ENCODE measurements around the gene TMX3. TPM values are rescaled to one million over a fixed set of nuclear protein-coding genes. Genes with fewer than 3 reads are reported as not detected.

TMX3 gene
- total and polyA plus RNA-seq, 12 donors: 17.8 to 46.6 (median 30.1) TPM

DNA sequence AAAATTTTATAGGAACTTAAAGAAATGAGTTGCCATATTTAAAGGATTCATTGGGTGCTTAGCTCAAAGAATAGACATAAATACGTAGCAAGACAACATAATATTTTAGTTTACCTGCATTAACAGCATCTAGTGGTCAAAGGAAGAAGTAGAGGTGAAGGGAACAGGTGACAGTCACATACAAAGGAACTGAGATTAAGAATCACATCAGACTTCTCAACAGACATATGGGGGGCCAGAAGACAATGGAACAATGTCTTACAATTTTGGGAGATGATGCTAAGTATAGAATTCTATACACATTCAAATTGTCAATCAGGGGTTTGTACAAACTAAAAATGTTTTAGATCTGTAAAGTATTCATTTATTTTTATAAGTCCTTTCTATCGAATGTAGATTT lies 44.4 kb upstream of the TMX3 start:
- Histone ChIP-seq H3K9me3 (replicated peaks in 1 of 3) (no peaks in the 10 kb centered on the region), H3K27ac (no peak overlapping the region), H3K4me3 (no peak overlapping the region), H3K36me3 (replicated peaks in 1 of 2) (no peaks in the 10 kb centered on the region), H3K27me3 (no peaks in the 10 kb centered on the region), H3K4me1 (replicated peaks in 1 of 2) (no peaks in the 10 kb centered on the region)
- no peak for TF ChIP-seq POLR2A (IDR thresholded peaks at IDR 0.05)
- TF ChIP-seq, protein P1, sequence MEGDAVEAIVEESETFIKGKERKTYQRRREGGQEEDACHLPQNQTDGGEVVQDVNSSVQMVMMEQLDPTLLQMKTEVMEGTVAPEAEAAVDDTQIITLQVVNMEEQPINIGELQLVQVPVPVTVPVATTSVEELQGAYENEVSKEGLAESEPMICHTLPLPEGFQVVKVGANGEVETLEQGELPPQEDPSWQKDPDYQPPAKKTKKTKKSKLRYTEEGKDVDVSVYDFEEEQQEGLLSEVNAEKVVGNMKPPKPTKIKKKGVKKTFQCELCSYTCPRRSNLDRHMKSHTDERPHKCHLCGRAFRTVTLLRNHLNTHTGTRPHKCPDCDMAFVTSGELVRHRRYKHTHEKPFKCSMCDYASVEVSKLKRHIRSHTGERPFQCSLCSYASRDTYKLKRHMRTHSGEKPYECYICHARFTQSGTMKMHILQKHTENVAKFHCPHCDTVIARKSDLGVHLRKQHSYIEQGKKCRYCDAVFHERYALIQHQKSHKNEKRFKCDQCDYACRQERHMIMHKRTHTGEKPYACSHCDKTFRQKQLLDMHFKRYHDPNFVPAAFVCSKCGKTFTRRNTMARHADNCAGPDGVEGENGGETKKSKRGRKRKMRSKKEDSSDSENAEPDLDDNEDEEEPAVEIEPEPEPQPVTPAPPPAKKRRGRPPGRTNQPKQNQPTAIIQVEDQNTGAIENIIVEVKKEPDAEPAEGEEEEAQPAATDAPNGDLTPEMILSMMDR (IDR thresholded peaks at IDR 0.05): no peak
- WGBS, 4 donors: 77 to 86% (median 83%) methylated on average over 2 of the region's 2 CpGs
- no peak for DNase-seq
- intact Hi-C loops (cut with DNase I): no loop called here

DNA sequence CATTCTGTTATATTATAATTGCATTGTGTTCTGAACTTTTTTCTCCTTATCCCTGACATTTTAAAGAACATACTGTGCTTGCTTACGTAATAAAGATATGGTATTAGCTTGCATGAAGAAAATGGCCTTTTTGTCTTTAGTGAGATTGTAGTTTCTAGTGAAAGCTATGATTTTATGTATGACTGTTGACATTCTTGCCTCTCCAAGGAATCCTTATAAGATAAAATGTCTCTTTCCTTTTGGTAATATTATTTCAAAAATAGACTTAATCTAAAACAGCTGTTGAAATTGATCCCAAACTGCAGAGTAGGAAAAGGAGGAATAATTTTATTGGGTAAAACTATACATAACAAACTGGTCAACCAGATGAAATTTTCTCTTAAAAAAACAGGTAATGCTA lies 42.2 kb upstream of the TMX3 start:
- no peak overlapping the region for H3K27ac ChIP-seq
- WGBS, 4 donors: 52 to 73% (median 60%) methylated on average over 1 of the region's 1 CpG
- H3K27me3 ChIP-seq: no peaks in the 10 kb centered on the region
- intact Hi-C loops (cut with DNase I): no loop called here
- TF ChIP-seq POLR2A (IDR thresholded peaks at IDR 0.05): no peak
- H3K36me3 ChIP-seq (replicated peaks in 1 of 2): no peaks in the 10 kb centered on the region
- H3K9me3 ChIP-seq (replicated peaks in 1 of 3): no peaks in the 10 kb centered on the region
- no peaks in the 10 kb centered on the region for H3K4me1 ChIP-seq (replicated peaks in 1 of 2)
- DNase-seq: no peak
- no peak overlapping the region for H3K4me3 ChIP-seq

DNA sequence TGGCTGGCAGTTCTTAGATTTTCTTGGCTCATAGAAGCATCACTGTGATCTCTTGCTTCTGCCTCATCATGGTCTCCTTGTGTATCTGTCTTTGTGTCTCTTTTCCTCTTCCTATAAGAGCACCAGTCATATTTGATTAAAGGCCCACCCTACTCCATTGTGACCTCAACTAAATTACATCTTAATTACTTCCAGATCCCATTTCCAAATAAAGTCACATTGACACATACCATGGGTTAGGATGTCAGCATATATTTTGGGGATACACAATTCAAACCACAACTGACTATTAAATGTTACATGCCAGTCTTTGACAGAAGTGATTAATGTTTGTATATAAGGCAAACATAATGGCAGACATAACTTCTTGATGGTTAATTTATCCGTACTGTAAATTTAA lies 27.3 kb upstream of the TMX3 start:
- Histone ChIP-seq H3K27ac (no peak overlapping the region), H3K4me3 (no peak overlapping the region), H3K27me3 (no peaks in the 10 kb centered on the region), H3K9me3 (replicated peaks in 1 of 3) (no peaks in the 10 kb centered on the region), H3K36me3 (replicated peaks in 1 of 2) (no peaks in the 10 kb centered on the region), H3K4me1 (replicated peaks in 1 of 2) (no peaks in the 10 kb centered on the region)
- intact Hi-C loops (cut with DNase I): no loop called here
- WGBS, 4 donors: 72 to 83% (median 76%) methylated on average over 1 of the region's 1 CpG
- TF ChIP-seq, protein P1 (IDR thresholded peaks at IDR 0.05): no peak
- TF ChIP-seq POLR2A (IDR thresholded peaks at IDR 0.05): no peak
- DNase-seq: no peak

DNA sequence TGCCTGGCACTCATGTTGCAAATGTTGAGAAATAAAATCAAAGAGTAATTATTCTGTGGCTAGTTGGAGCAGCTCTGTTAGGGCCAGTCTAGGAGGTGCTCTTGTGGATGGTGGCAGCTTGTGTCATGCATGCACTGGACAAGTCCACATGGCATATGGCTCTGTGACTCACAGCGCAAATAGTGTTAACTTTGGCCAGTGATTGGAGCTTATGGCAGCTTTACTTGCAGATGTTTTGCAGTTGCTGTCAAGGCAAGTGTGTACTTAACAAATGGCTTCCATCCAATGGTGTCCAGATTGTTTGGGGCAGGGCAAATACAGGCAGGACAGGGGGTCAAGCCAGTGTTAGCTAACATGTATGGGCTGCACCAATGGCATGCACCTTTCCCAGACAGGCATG lies 26.1 kb upstream of the TMX3 start:
- WGBS, 4 donors: 95 to 100% (median 100%) methylated on average over 1 of the region's 1 CpG
- TF ChIP-seq, protein P1 (IDR thresholded peaks at IDR 0.05): no peak
- TF ChIP-seq POLR2A (IDR thresholded peaks at IDR 0.05): no peak

DNA sequence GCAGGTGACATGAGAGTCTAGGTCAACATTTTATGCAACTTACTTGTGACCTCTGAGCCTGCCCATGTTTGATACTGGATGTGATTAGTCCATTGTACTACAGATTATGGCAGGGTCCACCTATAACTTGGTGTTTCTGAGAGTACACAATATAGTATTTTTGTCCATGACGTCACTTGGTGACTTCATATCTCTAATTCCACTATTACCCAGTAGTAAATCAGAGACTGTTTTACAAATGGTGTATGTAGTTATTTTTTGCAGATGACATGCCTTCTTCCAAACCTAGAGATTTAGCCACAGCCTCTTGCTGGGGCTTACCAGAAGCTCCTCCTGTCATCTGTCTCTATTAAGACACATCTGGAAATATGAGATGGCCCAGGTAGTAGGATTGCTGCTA lies 24.6 kb upstream of the TMX3 start:
- Histone ChIP-seq H3K27ac (no peak overlapping the region), H3K9me3 (replicated peaks in 1 of 3) (no peaks in the 10 kb centered on the region), H3K4me3 (no peak overlapping the region), H3K27me3 (no peaks in the 10 kb centered on the region), H3K4me1 (replicated peaks in 1 of 2) (no peaks in the 10 kb centered on the region), H3K36me3 (replicated peaks in 1 of 2) (no peaks in the 10 kb centered on the region)
- DNase-seq: no peak
- no peak for TF ChIP-seq POLR2A (IDR thresholded peaks at IDR 0.05)
- TF ChIP-seq, protein P1 (IDR thresholded peaks at IDR 0.05): no peak
- WGBS, 4 donors: 46 to 92% (median 72%) methylated on average over 1 of the region's 1 CpG
- intact Hi-C loops (cut with DNase I): loop anchor here in 1 of 2 donors (10.0 kb wide), 1 partner anchor 1525 kb away; no protein-coding TSS in a partner anchor

More for the DNA sequence above, 26.1 kb upstream of the TMX3 start:
- Histone ChIP-seq H3K9me3 (replicated peaks in 1 of 3) (no peaks in the 10 kb centered on the region), H3K4me3 (no peak overlapping the region), H3K4me1 (replicated peaks in 1 of 2) (no peaks in the 10 kb centered on the region), H3K27ac (no peak overlapping the region), H3K27me3 (no peaks in the 10 kb centered on the region), H3K36me3 (replicated peaks in 1 of 2) (no peaks in the 10 kb centered on the region)
- DNase-seq: no peak
- intact Hi-C loops (cut with DNase I): no loop called here
